NCI-H446 (cell line): ENCODE data around the gene PPP4R1.

Source experiments
- DNase-seq, 2 experiments: peaks; one replicate each; lab custom pipeline; 2025; lab: John Stamatoyannopoulos, UW

The PPP4R1 gene

DNA sequence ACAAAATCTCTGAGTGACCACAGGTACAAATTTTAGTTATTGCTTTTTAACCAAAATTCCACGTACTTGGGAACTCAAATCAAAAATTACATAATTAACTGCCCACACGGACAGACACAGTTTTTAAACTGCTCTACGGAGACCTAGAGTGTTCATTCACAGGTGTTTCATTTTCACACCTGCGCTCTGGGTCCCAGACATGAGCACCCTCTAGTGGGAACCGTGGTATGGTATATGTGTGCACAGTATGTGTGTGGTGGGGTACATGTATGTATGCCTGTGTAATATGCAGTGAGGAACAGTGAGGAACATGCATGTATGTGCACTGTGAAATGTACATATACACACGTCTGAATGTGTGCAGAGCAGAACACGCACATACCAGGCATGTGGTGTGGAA lies 65.0 kb downstream of the PPP4R1 start:
- DNase-seq = no peak

DNA sequence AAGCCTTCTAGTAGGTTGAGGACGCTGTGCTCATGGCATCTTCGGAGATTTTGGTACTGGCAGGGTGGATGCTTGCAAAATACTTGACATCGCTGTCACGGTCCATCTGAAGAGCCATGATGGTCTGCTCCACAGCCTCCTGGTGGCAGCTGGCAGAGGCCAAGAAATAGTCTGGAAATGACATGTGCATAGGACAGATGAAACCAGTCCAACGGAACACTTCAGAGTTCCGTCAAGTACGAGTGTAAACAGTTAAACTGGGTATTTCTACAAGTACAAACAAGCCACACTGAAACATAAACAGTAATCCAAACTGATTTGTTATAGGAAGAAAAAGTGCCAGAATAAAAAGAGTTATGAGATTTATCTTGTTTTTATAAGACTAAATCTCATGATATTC lies 66.6 kb downstream of the PPP4R1 start:
- no peak for DNase-seq

DNA sequence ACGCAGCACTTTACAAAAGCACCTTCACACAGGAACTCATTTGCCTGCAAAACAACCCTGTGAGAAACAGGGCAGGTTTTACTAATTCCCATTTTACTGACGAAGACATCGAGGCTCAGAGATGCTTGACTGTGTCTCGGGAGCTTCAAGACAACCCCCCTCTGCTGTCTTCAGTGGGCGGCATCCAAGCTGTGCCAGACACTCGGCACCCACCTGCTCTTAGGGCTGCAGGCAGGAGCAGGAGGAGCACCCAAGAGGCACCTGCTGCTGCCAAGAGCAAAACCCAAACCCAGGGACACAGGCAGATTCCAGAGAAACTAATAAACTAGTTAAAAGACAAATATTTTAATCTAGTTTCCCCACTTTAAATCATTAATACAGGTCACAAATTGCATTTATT lies 67.9 kb downstream of the PPP4R1 start:
- no peak for DNase-seq

DNA sequence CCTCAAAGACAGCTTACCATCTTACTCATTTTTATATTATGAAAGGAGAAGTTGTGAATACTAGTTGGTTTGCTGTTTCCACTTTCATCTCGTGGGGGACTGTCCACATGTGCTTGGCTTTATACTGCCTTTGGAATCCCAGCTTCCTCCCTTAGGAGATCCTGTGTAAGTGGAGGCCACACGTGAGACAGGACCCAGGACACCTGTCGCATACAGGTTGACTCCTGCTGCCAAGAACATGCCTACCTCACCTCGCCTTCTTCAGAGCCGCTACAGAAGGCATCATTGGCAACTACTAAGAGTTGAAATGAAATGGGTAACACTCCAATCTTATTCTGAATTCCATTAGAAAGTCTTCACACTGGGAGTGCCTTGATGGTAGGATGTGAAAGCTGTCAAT lies 69.3 kb downstream of the PPP4R1 start:
- DNase-seq = no peak

DNA sequence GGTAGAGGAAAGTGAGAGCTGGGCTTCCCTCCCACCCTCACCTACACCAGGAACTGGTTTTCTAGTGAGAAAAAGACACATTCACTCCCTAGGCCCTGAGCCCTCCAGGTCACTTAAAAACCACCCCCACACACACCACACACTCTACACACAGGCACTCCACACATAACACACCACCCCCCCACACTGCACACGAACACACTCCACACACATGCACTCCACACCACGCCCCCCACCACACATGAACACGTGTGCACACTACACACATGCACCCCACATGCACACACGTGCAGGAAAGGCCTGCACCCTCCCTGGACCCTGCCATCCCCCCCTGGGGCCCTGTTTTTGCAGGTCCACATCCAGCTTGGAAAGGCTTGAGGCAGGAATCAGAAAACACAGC lies 71.4 kb downstream of the PPP4R1 start:
- DNase-seq = no peak

DNA sequence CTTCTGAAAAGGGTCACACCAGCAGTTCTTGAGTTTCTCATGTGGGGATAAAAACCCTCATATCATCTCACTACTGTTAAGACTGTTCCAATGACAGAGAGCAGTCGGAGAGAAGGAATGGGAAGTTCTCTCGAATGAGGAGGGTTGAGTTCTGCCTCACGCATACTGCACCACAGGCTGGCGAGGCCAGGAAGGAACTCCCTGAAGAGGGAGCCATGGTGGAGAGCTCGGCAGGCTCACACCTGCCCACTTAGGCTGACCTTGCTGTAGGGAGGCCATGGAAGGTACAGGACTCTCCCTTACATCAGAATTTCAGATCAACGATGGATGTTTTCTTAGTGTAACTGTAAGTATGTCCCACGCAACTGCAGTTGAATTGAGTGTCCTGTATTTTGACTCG lies 74.4 kb downstream of the PPP4R1 start:
- DNase-seq = no peak

DNA sequence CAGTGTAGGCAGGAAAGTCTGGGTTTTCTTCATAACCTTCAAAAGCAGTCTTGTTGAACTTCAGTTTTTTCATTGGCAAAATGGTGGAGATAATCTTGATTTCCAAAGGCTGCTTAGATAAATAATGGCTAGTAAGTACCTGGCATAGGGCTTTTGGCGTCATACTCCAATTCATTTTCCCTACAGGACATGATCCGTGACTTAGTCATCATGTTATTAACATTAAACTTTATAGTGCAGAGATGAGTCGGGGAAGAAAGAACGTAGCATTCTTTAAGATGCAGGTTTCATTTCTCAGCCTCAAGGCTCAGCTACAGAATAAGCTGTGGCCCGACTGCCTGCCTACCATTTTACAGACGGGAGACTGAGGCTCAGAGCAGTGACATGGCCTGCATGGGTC lies 75.1 kb downstream of the PPP4R1 start:
- DNase-seq = no peak

DNA sequence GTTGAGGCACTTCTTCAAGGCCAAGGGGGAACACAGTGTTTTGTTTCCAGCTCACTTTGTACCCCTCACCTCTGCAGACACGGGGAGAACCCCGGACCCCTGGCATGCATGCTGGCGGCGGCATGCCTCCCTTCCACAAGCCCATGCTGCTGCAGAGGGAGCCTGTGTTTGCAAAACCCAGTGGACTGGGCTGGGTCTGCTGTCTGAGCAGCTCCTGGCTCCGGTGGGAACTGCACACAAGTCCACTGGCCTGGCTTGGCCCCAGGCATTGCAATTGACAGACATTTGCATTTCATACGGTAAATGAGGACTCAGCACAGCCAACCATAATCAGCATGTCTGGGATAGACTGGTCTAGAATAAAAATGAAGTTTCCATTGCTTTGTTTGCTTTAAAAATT lies 76.7 kb downstream of the PPP4R1 start:
- no peak for DNase-seq

DNA sequence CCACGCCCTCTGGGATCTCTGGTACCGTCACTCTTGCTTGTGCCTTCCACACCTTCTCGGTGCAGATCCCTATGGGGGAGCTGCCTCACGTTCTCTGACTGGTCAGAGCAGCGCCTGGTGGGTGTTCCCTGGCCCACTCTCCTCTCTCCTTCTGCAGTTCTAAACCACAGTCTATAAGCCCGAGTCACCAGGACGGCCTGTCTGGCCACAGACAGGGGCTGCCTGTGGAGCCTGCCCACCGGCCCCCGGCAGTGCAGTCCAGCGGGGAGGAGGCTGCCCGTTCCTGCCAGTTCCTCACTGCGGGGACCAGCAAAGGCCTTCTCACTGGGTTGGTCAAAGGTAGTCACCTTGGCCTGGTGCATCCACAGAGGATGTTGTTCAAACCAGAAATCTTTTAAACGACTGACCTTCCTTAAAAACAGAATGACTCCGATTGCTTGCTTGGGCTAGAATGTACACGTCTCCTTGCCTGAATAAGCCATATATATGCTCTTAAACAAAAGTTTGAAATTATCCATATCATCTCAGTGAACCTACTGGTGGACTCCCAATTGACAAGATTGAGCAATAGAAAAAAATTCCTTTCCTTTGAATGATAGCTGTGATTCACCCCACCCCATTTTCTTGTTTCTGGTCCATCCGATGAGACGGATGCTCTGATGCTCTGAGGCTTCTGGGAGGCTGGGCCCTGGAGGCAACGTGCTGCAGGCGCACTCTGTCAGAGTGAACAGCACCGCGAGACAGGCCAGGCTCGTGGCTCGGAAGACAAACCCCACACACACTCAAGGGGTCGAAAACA lies 77.8 kb downstream of the PPP4R1 start:
- no peak for DNase-seq

DNA sequence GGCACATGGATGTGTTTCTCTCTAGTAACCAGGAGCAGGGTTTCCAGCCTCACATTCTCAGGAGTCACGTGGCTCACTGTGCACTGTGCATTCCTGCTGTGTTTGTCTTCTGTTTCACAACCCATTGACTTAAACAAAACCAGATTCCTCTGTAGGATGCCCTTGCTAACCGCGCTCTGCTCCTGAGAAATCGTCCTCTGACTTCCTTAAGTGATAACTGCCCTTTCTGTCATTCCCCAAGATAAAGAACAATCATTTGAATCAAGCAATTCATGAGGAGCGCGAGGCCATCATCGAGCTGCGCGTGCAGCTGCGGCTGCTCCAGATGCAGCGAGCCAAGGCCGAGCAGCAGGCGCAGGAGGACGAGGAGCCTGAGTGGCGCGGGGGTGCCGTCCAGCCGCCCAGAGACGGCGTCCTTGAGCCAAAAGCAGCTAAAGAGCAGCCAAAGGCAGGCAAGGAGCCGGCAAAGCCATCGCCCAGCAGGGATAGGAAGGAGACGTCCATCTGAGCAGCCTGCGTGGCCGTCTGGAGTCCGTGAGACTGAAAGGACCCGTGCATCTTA lies 78.8 kb downstream of the PPP4R1 start:
- no peak for DNase-seq

DNA sequence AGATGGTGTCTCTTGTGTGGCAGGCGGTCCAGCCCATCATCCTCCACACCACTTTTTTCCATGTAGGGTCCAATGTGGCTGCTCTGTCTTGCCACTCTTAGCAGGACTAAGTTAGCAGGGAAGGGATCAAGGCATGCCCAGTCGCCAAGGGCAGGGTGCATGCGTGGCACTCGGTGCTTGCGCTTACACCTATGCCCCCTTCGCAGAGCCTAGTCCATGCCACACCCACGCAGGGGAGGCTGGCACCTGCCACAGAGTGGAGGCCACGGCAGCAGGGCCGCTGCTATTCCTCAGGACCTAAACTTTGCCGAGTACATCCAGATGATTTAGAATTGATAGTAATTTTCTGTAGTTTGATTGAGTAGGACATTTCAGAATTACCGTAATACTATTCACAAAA lies 79.5 kb downstream of the PPP4R1 start:
- no peak for DNase-seq

DNA sequence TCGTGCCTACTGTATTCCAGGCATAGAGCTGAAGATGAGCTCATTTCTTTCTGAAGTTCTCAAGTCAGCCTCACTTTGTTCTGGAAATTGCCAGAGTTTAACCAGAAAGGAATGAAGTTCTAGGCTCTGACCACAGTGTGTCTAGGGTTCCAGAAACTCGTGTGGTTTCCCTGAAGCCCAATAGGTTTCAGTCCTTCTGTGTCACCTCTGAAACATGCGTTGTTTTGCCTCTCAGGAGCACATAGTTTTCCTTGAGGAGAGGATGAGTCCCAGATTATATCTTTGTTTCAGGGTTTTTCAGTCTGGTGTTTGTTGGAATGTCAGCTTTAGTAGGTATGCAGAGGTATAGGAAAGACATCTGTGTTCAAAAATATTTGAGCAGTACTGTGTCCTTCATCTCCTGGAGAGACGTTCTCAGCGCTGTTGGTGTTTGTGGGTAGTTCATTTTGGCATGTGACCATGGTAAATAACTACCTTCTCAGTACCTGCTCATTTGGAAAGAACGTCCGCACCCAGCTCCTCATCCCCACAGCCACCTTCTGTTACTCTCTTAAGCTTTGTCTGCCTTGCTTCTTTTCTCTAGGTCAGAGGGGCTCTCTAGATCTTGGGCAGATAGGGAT lies 82.5 kb downstream of the PPP4R1 start:
- DNase-seq = no peak

DNA sequence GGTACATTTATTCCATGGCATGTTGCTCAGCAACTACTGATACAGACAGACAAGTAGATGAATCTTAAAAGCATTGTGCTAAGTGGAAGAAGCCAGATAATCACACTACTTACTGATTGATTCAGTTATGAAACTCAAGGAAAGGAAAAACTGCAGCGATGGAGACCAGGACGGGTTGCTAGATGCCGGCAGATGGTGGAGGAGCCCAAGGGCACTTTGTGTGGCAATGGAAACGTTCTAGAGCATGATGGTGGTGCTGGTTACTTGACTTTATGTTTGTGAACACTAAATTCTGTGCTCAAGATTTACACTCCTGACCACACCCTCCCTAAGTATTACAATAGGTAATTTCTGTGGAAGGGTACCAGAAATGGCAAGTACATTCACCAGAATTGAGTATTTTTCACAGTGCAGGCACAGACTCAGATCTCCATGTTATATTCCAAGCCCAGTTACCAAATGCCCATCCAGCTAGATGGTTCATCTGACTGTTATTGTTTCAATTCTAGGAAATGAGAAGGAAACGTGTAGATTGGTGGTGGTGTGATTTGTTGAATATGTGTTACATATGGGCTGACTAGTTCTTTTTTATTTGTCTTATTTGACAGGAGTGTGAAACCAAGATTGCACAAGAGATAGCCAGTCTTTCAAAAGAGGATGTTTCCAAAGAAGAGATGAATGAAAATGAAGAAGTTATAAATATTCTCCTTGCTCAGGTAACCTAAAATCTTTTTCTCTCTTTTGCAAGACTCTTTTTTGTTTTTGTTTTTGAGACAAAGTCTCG lies 83.9 kb downstream of the PPP4R1 start:
- no peak for DNase-seq

DNA sequence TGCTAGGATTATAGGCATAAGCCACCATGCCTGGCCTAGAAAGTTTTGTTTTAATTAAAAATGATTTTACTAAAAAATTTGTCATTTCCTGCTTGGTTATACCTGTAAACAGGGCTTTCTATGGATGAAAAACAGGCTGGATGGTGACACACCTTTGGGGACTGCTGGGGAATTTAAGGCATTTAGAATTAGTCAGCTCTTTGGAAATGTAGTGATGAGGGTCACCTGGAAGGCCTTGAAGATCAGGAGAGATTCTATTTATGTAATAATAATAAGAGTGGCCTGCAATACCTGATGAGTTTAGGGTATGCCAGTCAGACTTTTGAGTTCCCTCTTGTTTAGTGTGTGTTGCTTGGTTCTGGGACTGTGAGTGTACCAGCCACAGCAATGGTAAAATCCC lies 87.9 kb downstream of the PPP4R1 start:
- no peak for DNase-seq

DNA sequence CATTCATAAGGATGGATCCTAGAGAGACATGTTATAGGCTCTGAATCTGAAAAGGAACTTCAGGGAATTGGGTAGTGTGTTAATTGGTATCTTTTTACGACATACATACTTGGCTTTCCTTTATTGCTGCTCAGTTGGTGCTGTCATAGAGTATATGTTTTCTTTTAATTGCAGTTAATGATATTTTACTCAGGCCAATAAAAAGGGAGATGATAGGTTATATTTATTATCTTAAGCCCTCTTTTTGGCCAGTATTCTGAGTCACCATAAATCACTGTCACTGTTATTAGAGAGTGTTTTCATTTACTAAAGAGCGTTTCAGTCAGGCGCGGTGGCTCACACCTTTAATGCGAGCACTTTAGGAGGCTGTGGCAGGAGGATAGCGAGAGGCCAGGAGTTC lies 91.4 kb downstream of the PPP4R1 start:
- DNase-seq = no peak

DNA sequence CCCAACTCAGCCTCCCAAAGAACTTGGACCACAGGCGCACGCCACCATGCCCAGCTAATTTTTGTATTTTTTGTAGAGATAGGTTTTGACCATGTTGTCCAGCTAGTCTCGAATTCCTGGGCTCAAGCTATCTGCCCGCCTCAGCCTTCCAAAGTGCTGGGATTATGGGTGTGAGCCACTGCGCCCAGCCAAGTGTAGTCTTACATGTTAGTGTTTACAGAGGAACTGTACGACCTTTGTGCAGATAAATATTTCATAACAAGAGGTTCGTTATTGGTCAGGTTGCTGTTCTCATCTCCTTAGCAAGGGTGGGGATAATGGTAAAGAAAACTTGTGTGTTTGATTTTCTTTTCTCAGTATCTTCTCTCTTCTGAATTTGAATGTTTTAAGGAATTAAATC lies 92.6 kb downstream of the PPP4R1 start:
- DNase-seq = no peak

DNA sequence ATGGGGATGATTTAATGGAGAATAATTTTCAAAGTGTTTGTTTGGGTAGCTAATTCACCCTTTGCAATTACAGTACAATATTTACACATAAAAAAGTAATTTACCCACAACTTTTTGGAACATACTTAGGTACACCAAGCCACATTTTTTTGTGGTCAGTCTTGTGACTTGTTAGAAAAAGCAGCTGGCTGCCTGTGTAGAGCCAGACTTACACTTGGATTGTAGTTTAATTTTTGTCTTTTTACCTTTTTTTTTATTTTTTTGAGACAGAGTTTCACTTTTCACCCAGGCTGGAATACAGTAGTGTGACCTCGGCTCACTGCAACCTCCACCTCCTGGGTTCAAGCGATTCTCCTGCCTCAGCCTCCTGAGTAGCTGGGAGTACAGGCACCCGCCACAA lies 93.7 kb downstream of the PPP4R1 start:
- DNase-seq = no peak

DNA sequence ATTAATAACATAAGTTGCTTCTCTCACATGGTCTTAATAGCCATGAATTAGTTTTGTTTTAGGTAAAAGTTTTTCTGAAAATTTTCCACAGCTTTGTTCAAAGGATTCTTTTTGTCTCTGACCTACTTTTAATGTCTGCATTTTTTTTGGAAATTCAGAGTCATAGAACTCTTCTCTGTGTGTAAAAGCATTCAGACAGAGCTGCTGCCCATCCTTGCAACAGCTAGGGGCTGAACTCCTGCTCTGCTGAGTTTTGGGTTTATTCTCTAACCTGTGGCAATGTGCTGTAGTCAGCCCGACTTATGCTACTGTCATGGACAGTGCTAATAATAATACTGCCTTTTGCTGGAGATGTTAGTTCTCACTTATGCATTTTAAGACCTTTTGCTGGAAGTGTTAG lies 95.0 kb downstream of the PPP4R1 start:
- no peak for DNase-seq

DNA sequence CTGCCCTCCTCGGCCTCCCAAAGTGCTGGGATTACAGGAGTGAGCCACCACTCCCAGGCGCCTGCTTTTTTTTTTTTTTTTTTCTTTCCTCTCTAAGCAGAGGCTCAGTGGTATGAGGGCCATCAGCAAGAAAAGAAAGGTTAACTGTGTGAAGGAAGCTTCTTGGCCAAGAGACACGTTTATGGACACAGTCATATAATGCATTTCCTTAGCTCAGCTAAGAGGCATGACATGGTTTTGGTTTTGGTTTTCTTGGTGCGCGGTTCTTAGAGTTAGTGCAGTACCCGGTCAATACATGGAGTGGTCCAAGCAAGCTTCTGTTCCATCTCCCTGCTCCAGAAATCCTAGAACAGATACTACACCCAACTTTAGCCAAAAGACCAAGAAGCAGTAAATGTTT lies 96.5 kb downstream of the PPP4R1 start:
- DNase-seq = no peak

DNA sequence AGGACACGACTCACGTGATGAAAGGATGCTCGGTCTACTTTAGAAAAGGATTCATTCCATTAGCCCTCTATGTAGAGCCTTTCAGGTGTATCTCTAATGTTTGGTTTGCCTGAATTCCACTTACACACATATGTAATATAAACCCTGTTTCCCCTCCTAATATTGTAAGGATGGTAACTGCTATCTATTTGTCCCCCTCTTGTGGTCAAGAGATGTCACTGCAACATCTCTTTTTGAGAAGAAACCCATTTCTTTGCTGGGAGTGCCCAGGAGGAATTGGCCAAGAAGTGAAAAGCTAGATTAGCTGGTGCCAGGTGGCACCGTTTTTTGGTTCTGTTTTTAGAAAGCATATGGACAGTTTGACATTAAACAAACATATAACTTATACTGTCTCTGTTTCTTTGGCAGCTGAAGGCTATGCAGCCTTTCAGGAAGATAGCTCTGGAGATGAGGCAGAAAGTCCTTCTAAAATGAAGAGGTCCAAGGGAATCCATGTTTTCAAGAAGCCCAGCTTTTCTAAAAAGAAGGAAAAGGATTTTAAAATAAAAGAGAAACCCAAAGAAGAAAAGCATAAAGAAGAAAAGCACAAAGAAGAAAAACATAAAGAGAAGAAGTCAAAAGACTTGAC lies 97.8 kb downstream of the PPP4R1 start:
- peak; percentile 1 to 66 for DNase-seq

DNA sequence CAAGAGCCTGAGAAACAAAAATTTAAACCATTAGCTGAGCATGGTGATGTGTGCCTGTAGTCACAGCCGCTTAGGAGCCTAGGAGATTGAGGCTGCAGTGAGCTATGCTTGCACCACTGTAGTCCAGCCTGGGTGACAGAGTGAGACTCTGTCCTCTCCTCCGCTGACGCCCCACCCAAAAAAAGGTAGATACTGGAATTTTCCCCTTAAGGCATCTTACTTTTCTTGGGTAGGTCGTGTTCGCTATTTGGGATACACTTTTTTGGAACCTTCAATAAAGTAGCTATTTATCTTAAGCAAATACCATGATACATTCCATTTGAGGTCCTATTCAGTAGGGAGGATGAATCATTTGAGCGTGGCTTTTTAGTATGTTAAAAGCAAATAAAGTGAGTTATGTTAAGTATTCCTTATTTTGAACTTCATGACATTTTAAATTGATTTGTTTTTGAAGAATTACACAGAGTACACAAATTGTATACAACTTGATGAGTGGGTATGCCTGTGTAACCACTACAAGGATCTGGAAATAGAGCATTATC lies 100.3 kb downstream of the PPP4R1 start:
- no peak for DNase-seq

DNA sequence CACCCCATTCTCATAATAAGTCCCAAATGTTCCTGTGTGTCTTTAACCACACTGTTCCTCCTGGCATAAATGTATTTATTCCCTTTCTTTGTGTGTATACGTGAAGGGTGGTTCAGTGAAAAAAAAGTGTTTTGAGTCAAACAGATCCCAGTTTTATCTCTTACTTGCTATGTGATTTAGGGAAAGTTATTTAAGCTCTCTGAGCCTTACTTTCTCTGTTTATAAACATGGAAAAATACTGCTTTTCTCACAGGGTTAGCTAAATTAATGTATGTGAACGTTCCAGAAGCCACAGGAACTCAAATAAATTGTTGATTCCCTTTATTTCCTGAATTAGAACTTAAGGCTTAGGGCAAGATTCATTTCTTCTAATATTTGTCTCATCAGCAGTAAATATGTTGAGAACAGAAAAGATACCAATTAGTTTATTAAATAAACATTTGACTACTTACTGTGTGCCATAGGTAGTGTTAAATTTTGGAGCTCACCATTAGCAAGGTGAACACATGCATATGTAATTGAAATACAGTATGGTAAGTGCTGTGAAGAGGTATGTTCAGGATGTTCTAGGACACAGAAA lies 105.8 kb downstream of the PPP4R1 start:
- DNase-seq = no peak
